Measurements from ENCODE around the gene TRIML1. TPM values are rescaled to one million over a fixed set of nuclear protein-coding genes. Genes with fewer than 3 reads are reported as not detected.

Gene TRIML1
- total and polyA plus RNA-seq, 2 of the 8 experiments (the other 6 are each of a cell fraction or from before 2014, with no cell fraction given) = not detected

- Histone ChIP-seq H3K23me2 (ENCODE audit: low read depth, low read length) (peaks cover 5% of the 10 kb centered on the region; the same call in 1 of the 2 replicates), H3K27ac (ENCODE audit: low read depth, low read length) (peak overlapping the region; percentile 67; the same call in 1 of the 2 replicates), H3K23ac (ENCODE audit: insufficient read length) (no peak overlapping the region), H3K27me3 (replicated peaks in 1 of 4; ENCODE audit: control insufficient read depth in 3 of 4, extremely low read depth in 1 of 4, insufficient read depth in 3 of 4, low read length in 3 of 4) (no peaks in the 10 kb centered on the region), H2BK12ac (ENCODE audit: low read depth, low read length) (peak overlapping the region; percentile 75; the same call in 1 of the 2 replicates), H4K5ac (ENCODE audit: insufficient read length, low read depth, low read length) (peak overlapping the region; percentile 81), H3K9me3 (ENCODE audit: insufficient read depth in 2 of 2, low read depth in 1 of 2, low read length in 1 of 2) (no peaks in the 10 kb centered on the region), H3K79me2 (ENCODE audit: control insufficient read depth in 1 of 2, insufficient read depth in 2 of 2, low read length in 2 of 2) (peaks cover 7 to 26% of the 10 kb centered on the region in 2 experiments), H2AK5ac (ENCODE audit: low read depth, low read length) (peak overlapping the region; percentile 98; the same call in 1 of the 2 replicates), H3K4me1 (replicated peaks in 1 of 4; ENCODE audit: control insufficient read depth in 3 of 4, insufficient read depth in 4 of 4, low read length in 3 of 4) (peaks cover 0 to 14% (median 7%) of the 10 kb centered on the region in 4 experiments; a peak in 6 of 7 replicates), H3K56ac (replicated peaks; ENCODE audit: insufficient read length, low read depth, low read length) (peak overlapping the region; percentile 4), H4K91ac (replicated peaks; ENCODE audit: insufficient read length, low read length) (peak overlapping the region; percentile 96), H2BK5ac (ENCODE audit: low read depth, low read length) (peak overlapping the region; percentile 87), H2BK15ac (ENCODE audit: low read length) (no peak overlapping the region), H4K8ac (ENCODE audit: extremely low read depth, insufficient read depth, low read length) (peak overlapping the region; percentile 71; the same call in 1 of the 2 replicates), H3K4me3 (ENCODE audit: extremely low read depth in 1 of 4, insufficient read depth in 2 of 4, low read depth in 3 of 4, low read length in 4 of 4) (no peak overlapping the region), H2BK20ac (ENCODE audit: low read length) (peak overlapping the region; percentile 48; the same call in 1 of the 2 replicates), H2BK120ac (replicated peaks; ENCODE audit: low read depth, low read length) (peak overlapping the region; percentile 21), H4K20me1 (replicated peaks in 1 of 2; ENCODE audit: control insufficient read depth in 1 of 2, insufficient read depth in 2 of 2, low read length in 2 of 2) (no peaks in the 10 kb centered on the region), H3K14ac (ENCODE audit: insufficient read length) (no peak overlapping the region), H3K4ac (replicated peaks; ENCODE audit: insufficient read length, low read depth, low read length) (peak overlapping the region; percentile 97), H3K36me3 (ENCODE audit: control insufficient read depth in 2 of 4, insufficient read depth in 4 of 4, low read length in 3 of 4) (peaks cover 7 to 28% (median 19%) of the 10 kb centered on the region in 4 experiments; a peak in 7 of 8 replicates), H3K4me2 (ENCODE audit: insufficient read depth in 1 of 2, low read depth in 2 of 2, low read length in 2 of 2) (peak overlapping the region in 1 of 2 experiments; percentile 67; a peak in 1 of 4 replicates), H3K18ac (ENCODE audit: extremely low read depth, low read length) (peak overlapping the region; percentile 87), H2AFZ (ENCODE audit: low read length) (no peak overlapping the region), H3K79me1 (ENCODE audit: low read depth, low read length) (peaks cover 5% of the 10 kb centered on the region), H3K9ac (replicated peaks in 1 of 4; ENCODE audit: extremely low read depth in 1 of 4, low read depth in 3 of 4, low read length in 3 of 4) (no peak overlapping the region)
- ChIA-PET CTCF (ENCODE audit: partially characterized antibody) (interaction anchor here (1.9 kb wide), 1 partner anchor 25 kb away, joined by 4 read pairs; no protein-coding TSS in a partner anchor), POLR2A (ENCODE audit: partially characterized antibody) (interaction anchor here (1.1 to 5.3 kb wide), 6 partner anchors 9 to 23 kb away, joined by 3 to 23 read pairs (median 8); no protein-coding TSS in a partner anchor)
- FAIRE-seq (no peak), DNase-seq (ENCODE audit: low read depth in 1 of 2, low spot score in 2 of 2) (no peak)
- TF ChIP-seq USF2 (IDR thresholded peaks at IDR 0.05; ENCODE audit: low read length) = no peak
- TF ChIP-seq RXRA (IDR thresholded peaks at IDR 0.05; ENCODE audit: insufficient read depth, low read depth, low read length) = no peak
- no peak for TF ChIP-seq KDM1A (IDR thresholded peaks at IDR 0.05; ENCODE audit: borderline replicate concordance, low read length)
- TF ChIP-seq E2F6 (IDR thresholded peaks at IDR 0.05) = no peak
- TF ChIP-seq JUN (IDR thresholded peaks at IDR 0.05; ENCODE audit: low read depth, low read length) = no peak
- TF ChIP-seq TCF12 (IDR thresholded peaks at IDR 0.05; ENCODE audit: low read depth, low read length) = no peak
- 95% methylated on average over 32 of the region's 40 CpGs; no CpG with 5 or more reads in 1 of the 2 experiments for WGBS, 2 experiments (ENCODE audit: extremely low coverage in 1 of 2, insufficient coverage in 1 of 2, insufficient read length in 1 of 2, insufficient replicate concordance in 2 of 2, low coverage in 1 of 2, low lambda C conversion rate in 2 of 2, missing lambda C conversion rate in 1 of 2)
These were observed 32.8 kb upstream of the TRIML1 start for GRCh38 chr4:188106454-188106853.

All from H1 (cell line).